CD4-positive, alpha-beta T cell treated with Interleukin-10 for 1 hour (primary cell): ENCODE data around the gene CBARP.
A peak's percentile ranks its signal among the peaks of the same experiment; 100 is the strongest.
"Not testable (repeated sequence)": the region's sequence is repeated elsewhere in the genome, so short reads cannot be mapped to it uniquely, and the experiment has no call there.

ENCODE experiments used
- DNase-seq: peaks from one replicate; pipeline ENCODE4 v3.0.0-alpha.2; 2020

The CBARP gene

GRCh38 chr19:1225440-1226226 lies 12.2 kb downstream of the CBARP start:
- no peak for DNase-seq

DNA sequence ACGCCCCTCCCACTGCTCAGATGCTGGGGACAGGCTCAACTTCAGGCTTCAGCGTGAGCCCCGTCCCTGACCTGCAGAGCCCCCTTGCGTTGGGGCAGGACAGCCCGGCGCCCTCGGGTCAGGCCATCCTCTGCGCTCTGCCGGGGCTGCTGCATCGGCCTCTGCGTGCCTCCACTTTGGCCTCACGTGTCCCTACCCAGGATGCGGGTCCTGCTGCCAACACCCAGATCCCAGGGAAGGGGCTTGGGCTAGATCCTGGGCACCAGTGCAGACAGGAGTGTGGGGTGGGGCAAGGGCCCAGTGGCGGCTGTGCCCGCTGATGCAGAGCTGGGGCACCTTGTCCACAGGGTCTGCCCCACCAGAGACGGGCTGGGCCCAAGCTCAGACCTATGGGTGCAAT lies 13.0 kb downstream of the CBARP start:
- no peak for DNase-seq

- no peak for DNase-seq
Measured at GRCh38 chr19:1224047-1224825, 13.6 kb downstream of the CBARP start.

DNA sequence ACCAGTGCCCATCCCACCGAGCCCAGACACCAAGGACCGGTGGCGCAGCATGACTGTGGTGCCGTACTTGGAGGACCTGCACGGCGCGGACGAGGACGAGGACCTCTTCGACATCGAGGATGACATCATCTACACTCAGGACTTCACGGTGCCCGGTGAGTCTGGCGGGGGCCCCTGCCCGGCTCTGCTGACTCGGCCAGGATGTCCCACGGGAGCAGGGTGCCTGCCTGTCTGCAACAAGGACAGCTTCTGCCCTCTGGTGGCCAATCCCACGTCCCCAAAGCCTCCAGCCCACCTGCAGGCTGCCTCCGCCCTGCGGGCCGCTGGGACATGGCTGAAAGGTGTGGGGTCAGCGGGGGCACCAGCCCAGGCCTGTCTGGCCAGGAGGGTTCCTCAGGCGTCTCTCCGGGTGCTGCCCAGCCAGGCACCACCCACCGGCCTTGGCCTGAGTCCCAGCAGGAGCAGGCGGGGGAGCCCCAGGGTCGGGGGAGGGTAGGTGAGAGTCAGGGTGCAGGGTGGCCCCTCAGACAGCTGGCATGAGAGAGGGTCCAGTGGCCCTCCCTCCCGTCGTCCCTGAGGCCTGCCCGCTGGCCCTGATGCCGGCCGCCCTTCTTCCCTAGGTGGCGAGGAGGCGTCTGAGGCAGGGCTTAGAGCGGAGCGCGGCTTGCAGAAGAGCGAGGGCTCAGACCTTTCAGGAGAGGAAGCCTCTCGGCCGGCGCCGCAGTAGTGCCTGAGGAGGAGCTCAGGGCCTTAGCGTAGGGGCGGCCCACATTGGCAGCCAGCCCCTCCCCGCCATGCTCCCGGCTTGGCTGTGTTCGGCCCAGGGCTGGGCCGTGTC lies 14.6 kb downstream of the CBARP start:
- DNase-seq = no peak

- no peak for DNase-seq
Measured at GRCh38 chr19:1222394-1222793, 15.4 kb downstream of the CBARP start.

DNA sequence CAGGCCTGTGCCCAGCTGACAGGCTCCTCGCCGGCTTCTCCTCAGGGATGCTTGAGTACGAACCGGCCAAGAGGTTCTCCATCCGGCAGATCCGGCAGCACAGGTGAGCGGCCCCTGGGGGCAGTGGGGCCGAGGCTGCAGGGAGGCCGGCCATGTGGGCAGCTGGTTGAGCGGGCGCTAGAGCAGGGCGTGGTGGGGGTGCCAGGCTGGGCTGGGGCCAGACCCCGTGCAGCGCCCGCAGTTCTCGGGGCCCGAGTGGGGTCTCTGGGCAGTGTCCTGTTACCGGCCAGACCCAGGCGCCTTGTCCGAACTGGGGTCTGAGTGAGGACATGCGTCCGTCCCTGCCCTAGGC lies 15.9 kb downstream of the CBARP start:
- no peak for DNase-seq

GRCh38 chr19:1220976-1221903 lies 16.6 kb downstream of the CBARP start:
- no peak for DNase-seq

GRCh38 chr19:1220477-1220930 lies 17.3 kb downstream of the CBARP start:
- no peak for DNase-seq

DNA sequence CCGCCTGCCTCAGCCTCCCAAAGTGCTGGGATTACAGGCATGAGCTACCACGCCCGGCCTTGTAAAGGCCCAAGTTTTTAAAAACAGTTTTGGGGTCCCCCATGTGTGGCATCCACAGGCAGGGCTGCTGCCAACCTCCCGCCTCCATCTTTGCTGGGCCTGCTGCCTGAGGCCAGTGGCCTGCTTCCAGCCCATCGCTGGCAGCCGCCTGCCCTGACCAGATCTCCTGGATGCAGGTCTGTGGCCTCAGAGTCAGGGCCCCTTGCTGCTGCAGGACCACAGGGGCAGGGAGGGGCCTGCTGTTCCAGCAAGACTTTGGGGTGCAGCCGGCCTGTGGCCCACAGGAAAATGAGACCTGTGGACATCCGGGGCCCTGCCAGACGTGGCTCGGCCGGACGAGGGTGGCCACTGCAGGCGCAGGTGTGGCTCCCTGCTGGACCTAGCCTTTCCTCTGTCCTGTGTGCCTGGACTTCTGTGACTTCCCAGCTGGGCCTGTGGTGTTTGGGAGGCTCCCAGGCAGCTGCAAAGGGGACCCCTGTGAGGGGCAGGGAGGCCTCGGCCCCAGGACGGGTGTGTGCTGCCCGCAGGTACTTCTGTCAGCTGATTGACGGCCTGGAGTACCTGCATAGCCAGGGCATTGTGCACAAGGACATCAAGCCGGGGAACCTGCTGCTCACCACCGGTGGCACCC lies 17.9 kb downstream of the CBARP start:
- no peak for DNase-seq

DNA sequence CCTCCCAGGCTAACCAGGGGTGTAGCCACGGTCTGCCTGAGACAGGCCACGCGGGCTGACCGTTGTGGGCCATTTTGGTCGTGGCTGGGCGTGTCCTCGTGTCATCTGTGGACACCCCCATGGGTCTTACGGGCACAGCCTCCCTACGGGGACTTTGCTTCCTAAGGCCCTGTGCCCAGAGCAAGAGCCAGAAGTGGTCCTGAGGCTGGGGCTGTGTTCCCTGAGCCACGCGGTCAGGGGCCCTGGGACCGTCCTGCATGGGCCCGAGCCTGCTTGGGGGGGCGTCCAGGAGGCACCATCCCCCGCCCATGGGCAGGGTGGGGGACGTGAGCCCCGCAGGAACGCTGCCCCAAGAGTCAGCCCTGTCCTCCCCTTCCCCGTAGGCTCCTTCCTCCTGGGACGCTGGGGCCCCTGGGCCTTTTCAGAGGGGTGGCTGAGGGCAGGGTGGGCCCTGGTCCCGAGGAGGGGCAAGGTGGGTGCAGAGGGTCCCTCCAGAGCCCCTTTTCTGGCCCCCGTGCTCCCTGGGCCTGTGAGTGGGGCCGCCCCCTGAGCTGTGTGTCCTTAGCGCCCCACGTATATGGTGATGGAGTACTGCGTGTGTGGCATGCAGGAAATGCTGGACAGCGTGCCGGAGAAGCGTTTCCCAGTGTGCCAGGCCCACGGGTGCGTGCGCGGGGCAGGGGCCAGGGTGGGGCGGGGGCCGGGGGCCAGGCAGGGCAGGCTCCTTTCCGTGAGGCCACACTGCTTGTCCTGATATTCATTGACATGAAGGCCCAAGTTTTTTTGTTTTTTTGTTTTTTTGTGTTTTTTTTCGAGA lies 18.8 kb downstream of the CBARP start:
- DNase-seq = no peak

GRCh38 chr19:1217366-1217765 lies 20.4 kb downstream of the CBARP start:
- DNase-seq = no peak

GRCh38 chr19:1216756-1217155 lies 21.0 kb downstream of the CBARP start:
- no peak for DNase-seq

GRCh38 chr19:1214862-1215731 lies 22.7 kb downstream of the CBARP start:
- DNase-seq = no peak

GRCh38 chr19:1214299-1214861 lies 23.4 kb downstream of the CBARP start:
- no peak for DNase-seq

- DNase-seq = peak; percentile 73
Measured at GRCh38 chr19:1213391-1214286, 24.2 kb downstream of the CBARP start.

DNA sequence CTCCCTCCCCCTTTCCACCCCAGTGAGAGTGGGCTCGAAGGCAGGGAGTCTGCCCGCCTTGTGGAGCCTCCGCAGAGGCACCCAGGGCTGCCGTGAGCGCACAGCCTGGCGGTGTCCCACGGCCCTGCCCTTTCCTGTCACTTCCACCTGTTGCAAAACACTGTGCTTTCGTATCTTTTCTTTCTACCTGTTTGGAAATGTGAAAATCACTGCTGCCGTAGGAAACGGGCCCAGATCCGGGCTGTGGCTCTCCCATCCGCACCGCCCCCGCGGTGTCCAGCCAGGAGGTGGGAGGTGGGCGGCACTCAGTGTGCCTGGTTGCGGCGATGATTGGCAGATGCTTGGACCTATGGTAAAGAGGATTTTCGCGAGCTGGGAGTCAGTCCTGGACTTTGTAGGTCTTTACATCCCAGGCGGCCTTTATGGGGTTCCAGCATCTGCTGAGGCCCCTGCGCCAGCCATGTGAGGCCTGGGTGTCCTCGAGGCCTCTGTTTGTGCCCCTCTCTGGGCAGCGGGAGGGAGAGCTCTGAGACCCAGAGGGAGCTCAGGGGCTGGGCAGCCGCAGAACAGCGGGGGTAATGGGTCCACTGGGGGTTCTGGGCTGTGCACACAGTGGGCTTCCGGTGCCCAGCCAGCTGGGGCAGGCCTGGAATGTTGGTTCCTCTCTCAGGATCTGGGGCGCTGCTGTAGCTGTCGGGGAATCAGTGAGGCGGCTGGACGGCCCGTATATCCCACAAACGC lies 26.1 kb downstream of the CBARP start:
- no peak for DNase-seq

DNA sequence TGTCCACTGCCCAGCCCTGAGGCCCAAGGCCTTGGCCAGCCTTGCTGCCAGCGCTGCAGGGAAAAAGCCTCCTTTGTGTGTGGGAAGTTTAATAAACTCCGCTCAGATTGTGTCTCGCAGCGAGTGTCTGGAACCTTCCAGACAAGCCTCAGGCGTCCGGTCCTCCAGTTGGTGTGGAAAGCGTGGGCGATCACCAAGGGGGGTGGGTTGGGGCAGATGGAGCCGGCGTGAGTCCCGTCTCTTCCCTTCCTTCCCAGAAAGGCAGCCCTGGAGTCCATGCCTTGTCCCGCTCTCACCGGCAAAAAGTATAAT lies 27.6 kb downstream of the CBARP start:
- no peak for DNase-seq

DNA sequence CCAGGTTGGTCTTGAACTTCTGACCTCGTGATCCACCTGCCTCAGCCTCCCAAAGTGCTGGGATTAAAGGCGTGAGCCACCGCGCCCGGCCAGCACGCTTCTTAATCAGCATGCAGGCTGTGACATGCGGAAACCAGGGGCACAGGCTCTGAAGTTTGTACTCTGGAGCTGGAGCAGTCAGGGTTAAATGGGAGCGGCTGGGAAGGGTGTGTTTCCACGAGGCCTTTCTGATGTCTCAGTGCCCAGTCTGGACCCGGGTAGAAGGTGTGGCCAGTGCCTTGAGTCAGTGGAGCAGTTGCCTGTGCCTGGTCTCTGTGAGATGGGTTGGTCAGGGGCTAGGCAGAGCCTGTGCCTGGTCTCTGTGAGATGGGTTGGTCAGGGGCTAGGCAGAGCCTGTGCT lies 29.0 kb downstream of the CBARP start:
- DNase-seq = not testable (repeated sequence)
